Ovary (tissue), 9 donors: ENCODE data around the gene UBE3D. TPM values are rescaled to one million over a fixed set of nuclear protein-coding genes. Genes with fewer than 3 reads are reported as not detected.
"Not testable (repeated sequence)": the region's sequence is repeated elsewhere in the genome, so short reads cannot be mapped to it uniquely, and the experiment has no call there.

Source experiments
- DNase-seq, 5 donors: peaks; one replicate each; pipeline ENCODE4 v3.0.0-alpha.2; 2019 to 2020
- H3K27ac ChIP-seq, 2 donors: fragments of 200-600 bp; one replicate each; pipeline versions ENCODE4 v1.5.1 to v1.8.0; 2019 to 2022
- H3K27me3 ChIP-seq: fragments of 200-600 bp; one replicate; pipeline ENCODE4 v1.8.0; 2022
- H3K36me3 ChIP-seq: fragments of 200-600 bp; sonication (generic); one replicate; pipeline ENCODE4 v1.5.1; 2019
- H3K4me1 ChIP-seq: one replicate; pipeline ENCODE4 v1.8.1; 2013; ENCODE audit warnings: mild to moderate bottlenecking, moderate library complexity; ENCODE audit not compliant: insufficient read depth
- H3K4me3 ChIP-seq: fragments of 200-600 bp; sonication (generic); one replicate; pipeline ENCODE4 v1.5.1; 2017
- H3K9me3 ChIP-seq, 2 donors: fragments of 200-600 bp in 1 of 2; sonication (generic) in 1 of 2; one replicate each; pipeline versions ENCODE4 v1.5.1 to v1.8.1; 2013 to 2019; ENCODE audit warnings: mild to moderate bottlenecking in 1 of 2, moderate library complexity in 1 of 2
- CTCF ChIP-seq, 3 donors: fragments of 450-650 bp in 2 of 3; fragments of 200-600 bp in 1 of 3; IDR thresholded peaks; one replicate each; pipeline versions ENCODE4 v1.5.1 to v1.8.0; 2016 to 2022; ENCODE audit warnings: antibody characterized with exemption in 3 of 3, mild to moderate bottlenecking in 1 of 3
- EP300 ChIP-seq: sonication (generic); formaldehyde crosslinking; IDR thresholded peaks from one replicate; pipeline ENCODE4 v1.6.1; 2017; ENCODE audit warnings: antibody characterized with exemption
- POLR2A ChIP-seq: fragments of 450-650 bp; IDR thresholded peaks from one replicate; pipeline ENCODE4 v1.6.1; 2017; ENCODE audit warnings: antibody characterized with exemption, mild to moderate bottlenecking, moderate library complexity
- WGBS, 3 donors: extraction: QIAGEN DNeasy Blood & Tissue Kit in 1 of 3; methylation state at CpG; one replicate each; pipeline versions ENCODE4 v1.1.5 to v1.1.7; 2013 to 2017; 5-methylcytosine and 5-hydroxymethylcytosine counted together
- intact Hi-C, 4 donors: fragments of 100-400 bp; cut with DNase I; formaldehyde crosslinking; loops; one replicate each; pipeline versions ENCODE4 v1.11.0 to v1.15.1; 2022 to 2023
- polyA plus RNA-seq, 2 donors: library from polyadenylated mRNA; stranded (reverse); fragments of 200-250 nt in 1 of 2; fragments of 350-450 nt in 1 of 2; fragmentation: Illumina TruSeq in 1 of 2; extraction: RNeasy Lipid Tissue Mini Kit (QIAGEN cat#74804) in 1 of 2; gene quantifications; one replicate each; pipeline ENCODE4 v1.2.3, GENCODE V29; 2013 to 2014
- total RNA-seq, 7 donors: library from RNA; depleted of rRNA in 2 of 7; stranded (reverse); fragments of >200 nt in 2 of 7; fragmentation: NEBNext Ultra II Directional in 3 of 7; extraction: Animal tissue kit (Norgen Biotek cat#: 25700) in 3 of 7; gene quantifications; one replicate each; pipeline versions ENCODE4 v1.1.0 to v1.2.4, GENCODE V29; 2016 to 2023
- donor health status: DM: no; HTN: no; CAD: no; lungs with moderate emphysema.
- donor health status: DM: no; HTN: no; CAD: no.
- donor health status: Bipolar disorder and iron deficiency.
- donor health status: DM: yes; HTN: yes; CAD: no.
- donor health status: DM: no; HTN: no; CAD: no.
- donor health status: DM: yes; HTN: yes; CAD: no.

UBE3D gene
- total and polyA plus RNA-seq, 9 donors, result 3.3 to 13.1 (median 5.9) TPM

GRCh38 chr6:83031689-83032088 lies 34.0 kb downstream of the UBE3D start:
- no peak for DNase-seq
- H3K4me1 ChIP-seq, result no peaks in the 10 kb centered on the region
- H3K9me3 ChIP-seq, result no peaks in the 10 kb centered on the region
- TF ChIP-seq EP300 (no peak), CTCF (IDR thresholded peaks at IDR 0.05) (no peak), POLR2A (no peak)
- intact Hi-C loops, result no loop called here
- no peaks in the 10 kb centered on the region for H3K27me3 ChIP-seq
- H3K27ac ChIP-seq, result no peak overlapping the region
- H3K36me3 ChIP-seq, result no peaks in the 10 kb centered on the region
- no peak overlapping the region for H3K4me3 ChIP-seq
- WGBS, 3 donors, result 92 to 99% (median 96%) methylated on average over 6 of the region's 6 CpGs

- H3K9me3 ChIP-seq, result no peaks in the 10 kb centered on the region
- no peaks in the 10 kb centered on the region for H3K36me3 ChIP-seq
- WGBS, 3 donors, result 84 to 94% (median 94%) methylated on average over 4 of the region's 4 CpGs
- intact Hi-C loops, result no loop called here
- no peak overlapping the region for H3K4me3 ChIP-seq
- no peaks in the 10 kb centered on the region for H3K27me3 ChIP-seq
- no peak for DNase-seq
- TF ChIP-seq EP300 (no peak), POLR2A (no peak), CTCF (IDR thresholded peaks at IDR 0.05) (no peak)
- H3K27ac ChIP-seq, result no peak overlapping the region
- H3K4me1 ChIP-seq, result no peaks in the 10 kb centered on the region
Measured at GRCh38 chr6:83019741-83020140, 45.9 kb downstream of the UBE3D start.

GRCh38 chr6:83011131-83011530 lies 54.5 kb downstream of the UBE3D start:
- H3K36me3 ChIP-seq, DNase-seq, H3K4me3 ChIP-seq, H3K4me1 ChIP-seq, intact Hi-C loops, H3K9me3 ChIP-seq, H3K27me3 ChIP-seq, H3K27ac ChIP-seq: not testable (repeated sequence)
- WGBS, 3 donors, result 86 to 89% (median 88%) methylated on average over 3 of the region's 3 CpGs

- WGBS, 3 donors, result 26 to 35% (median 35%) methylated on average over 1 of the region's 1 CpG
Measured at GRCh38 chr6:83008626-83009025, 57.0 kb downstream of the UBE3D start.

More at GRCh38 chr6:83008626-83009025, 57.0 kb downstream of the UBE3D start:
- Histone ChIP-seq H3K4me3 (no peak overlapping the region), H3K27me3 (no peaks in the 10 kb centered on the region), H3K27ac (no peak overlapping the region), H3K9me3 (no peaks in the 10 kb centered on the region), H3K36me3 (no peaks in the 10 kb centered on the region), H3K4me1 (no peaks in the 10 kb centered on the region)
- intact Hi-C loops, result no loop called here
- no peak for DNase-seq
- no peak for TF ChIP-seq POLR2A
- TF ChIP-seq EP300, result no peak
- TF ChIP-seq CTCF (IDR thresholded peaks at IDR 0.05), result no peak
